ENCODE results near the gene PIEZO2.
"Not testable (repeated sequence)": the region's sequence is repeated elsewhere in the genome, so short reads cannot be mapped to it uniquely, and the experiment has no call there.

The PIEZO2 gene

GRCh38 chr18:10893196-10893595, 256.2 kb downstream of the PIEZO2 start:
- DNase-seq (ENCODE audit: low spot score) = no peak

GRCh38 chr18:10892786-10893185, 256.6 kb downstream of the PIEZO2 start:
- DNase-seq (ENCODE audit: low spot score) = no peak

GRCh38 chr18:10890022-10890421, 259.3 kb downstream of the PIEZO2 start:
- no peak for DNase-seq (ENCODE audit: low spot score)

GRCh38 chr18:10878703-10879102, 270.7 kb downstream of the PIEZO2 start:
- peak; percentile 20 for DNase-seq (ENCODE audit: low spot score)

- DNase-seq (ENCODE audit: low spot score) = no peak
These were observed 271.4 kb downstream of the PIEZO2 start for GRCh38 chr18:10877987-10878386.

- DNase-seq (ENCODE audit: low spot score) = no peak
These were observed 273.6 kb downstream of the PIEZO2 start for GRCh38 chr18:10875811-10876210.

GRCh38 chr18:10872304-10872703, 277.1 kb downstream of the PIEZO2 start:
- DNase-seq (ENCODE audit: low spot score) = no peak

- DNase-seq (ENCODE audit: low spot score) = no peak
These were observed 284.6 kb downstream of the PIEZO2 start for GRCh38 chr18:10864722-10865121.

GRCh38 chr18:10863026-10863425, 286.3 kb downstream of the PIEZO2 start:
- DNase-seq (ENCODE audit: low spot score) = no peak

- no peak for DNase-seq (ENCODE audit: low spot score)
These were observed 288.4 kb downstream of the PIEZO2 start for GRCh38 chr18:10860928-10861327.

GRCh38 chr18:10860382-10860781, 289.0 kb downstream of the PIEZO2 start:
- DNase-seq (ENCODE audit: low spot score) = no peak

- no peak for DNase-seq (ENCODE audit: low spot score)
These were observed 290.9 kb downstream of the PIEZO2 start for GRCh38 chr18:10858477-10858876.

GRCh38 chr18:10856132-10856531, 293.2 kb downstream of the PIEZO2 start:
- no peak for DNase-seq (ENCODE audit: low spot score)

- DNase-seq (ENCODE audit: low spot score) = peak; percentile 18
These were observed 296.7 kb downstream of the PIEZO2 start for GRCh38 chr18:10852385-10853303.

GRCh38 chr18:10851824-10852319, 297.5 kb downstream of the PIEZO2 start:
- DNase-seq (ENCODE audit: low spot score) = peak; percentile 81

GRCh38 chr18:10850840-10851239, 298.5 kb downstream of the PIEZO2 start:
- DNase-seq (ENCODE audit: low spot score) = no peak

- DNase-seq (ENCODE audit: low spot score) = peak; percentile 21
These were observed 299.2 kb downstream of the PIEZO2 start for GRCh38 chr18:10850216-10850615.

- no peak for DNase-seq (ENCODE audit: low spot score)
These were observed 301.5 kb downstream of the PIEZO2 start for GRCh38 chr18:10847907-10848306.

GRCh38 chr18:10847408-10847790, 302.0 kb downstream of the PIEZO2 start:
- DNase-seq (ENCODE audit: low spot score) = no peak

- DNase-seq (ENCODE audit: low spot score) = no peak
These were observed 302.5 kb downstream of the PIEZO2 start for GRCh38 chr18:10846657-10847407.

- not testable (repeated sequence) for DNase-seq (ENCODE audit: low spot score)
These were observed 303.3 kb downstream of the PIEZO2 start for GRCh38 chr18:10846035-10846434.

- DNase-seq (ENCODE audit: low spot score) = no peak
These were observed 305.8 kb downstream of the PIEZO2 start for GRCh38 chr18:10843565-10843964.

GRCh38 chr18:10842861-10843260, 306.5 kb downstream of the PIEZO2 start:
- DNase-seq (ENCODE audit: low spot score) = no peak
